ENCODE results near the gene PPM1H.

PPM1H gene

DNA sequence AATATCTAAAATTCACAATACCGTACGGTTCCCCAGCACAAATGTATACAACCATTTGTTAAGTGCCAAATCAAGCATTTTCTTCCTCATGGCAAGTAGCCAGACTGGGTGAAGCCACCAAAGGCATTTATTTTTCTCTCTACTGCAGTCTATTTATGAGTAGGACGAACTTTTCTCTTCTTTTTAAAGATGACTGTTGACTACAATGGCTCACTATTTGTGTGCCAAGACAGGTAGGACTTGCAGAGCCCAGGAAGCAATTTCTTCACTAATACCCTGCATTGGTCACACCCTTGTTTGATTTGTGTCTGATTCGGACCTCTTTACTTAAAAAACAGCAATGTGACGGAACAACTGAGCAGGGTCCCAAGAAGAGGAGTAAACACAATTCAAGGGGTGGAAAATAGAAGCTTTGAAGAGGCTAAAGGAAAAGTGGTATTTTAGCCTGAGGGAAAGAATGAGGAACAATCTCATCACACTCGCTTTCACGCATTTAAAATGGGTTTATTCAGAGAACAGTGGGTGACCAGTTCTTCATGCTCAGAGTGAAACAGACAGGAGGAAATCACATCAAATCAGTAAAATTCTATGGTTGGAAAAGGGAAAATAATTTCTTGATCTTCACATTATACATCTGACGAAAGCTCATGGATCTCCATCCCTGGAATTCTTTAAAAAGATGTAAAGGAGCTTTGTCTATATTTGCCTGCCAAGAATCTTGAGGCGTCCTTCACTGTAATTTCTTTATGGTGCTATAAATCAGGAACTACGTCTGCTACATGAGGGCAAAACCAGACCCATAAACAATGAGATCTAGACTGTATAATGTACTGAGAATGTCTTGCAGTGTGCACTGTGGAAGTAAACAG is 183.8 kb downstream of the PPM1H start:
- DNase-seq (ENCODE audit: extremely low spot score), result no peak
- TF ChIP-seq, protein P1, sequence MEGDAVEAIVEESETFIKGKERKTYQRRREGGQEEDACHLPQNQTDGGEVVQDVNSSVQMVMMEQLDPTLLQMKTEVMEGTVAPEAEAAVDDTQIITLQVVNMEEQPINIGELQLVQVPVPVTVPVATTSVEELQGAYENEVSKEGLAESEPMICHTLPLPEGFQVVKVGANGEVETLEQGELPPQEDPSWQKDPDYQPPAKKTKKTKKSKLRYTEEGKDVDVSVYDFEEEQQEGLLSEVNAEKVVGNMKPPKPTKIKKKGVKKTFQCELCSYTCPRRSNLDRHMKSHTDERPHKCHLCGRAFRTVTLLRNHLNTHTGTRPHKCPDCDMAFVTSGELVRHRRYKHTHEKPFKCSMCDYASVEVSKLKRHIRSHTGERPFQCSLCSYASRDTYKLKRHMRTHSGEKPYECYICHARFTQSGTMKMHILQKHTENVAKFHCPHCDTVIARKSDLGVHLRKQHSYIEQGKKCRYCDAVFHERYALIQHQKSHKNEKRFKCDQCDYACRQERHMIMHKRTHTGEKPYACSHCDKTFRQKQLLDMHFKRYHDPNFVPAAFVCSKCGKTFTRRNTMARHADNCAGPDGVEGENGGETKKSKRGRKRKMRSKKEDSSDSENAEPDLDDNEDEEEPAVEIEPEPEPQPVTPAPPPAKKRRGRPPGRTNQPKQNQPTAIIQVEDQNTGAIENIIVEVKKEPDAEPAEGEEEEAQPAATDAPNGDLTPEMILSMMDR (IDR thresholded peaks at IDR 0.05; ENCODE audit: control extremely low read depth, extremely low read depth, low read depth, missing control alignments), result no peak
- ChIA-PET POLR2A (no interaction called here), CTCF (interaction anchor here (0.9 kb wide), 1 partner anchor 13 kb away, joined by 4 read pairs; no protein-coding TSS in a partner anchor)

DNA sequence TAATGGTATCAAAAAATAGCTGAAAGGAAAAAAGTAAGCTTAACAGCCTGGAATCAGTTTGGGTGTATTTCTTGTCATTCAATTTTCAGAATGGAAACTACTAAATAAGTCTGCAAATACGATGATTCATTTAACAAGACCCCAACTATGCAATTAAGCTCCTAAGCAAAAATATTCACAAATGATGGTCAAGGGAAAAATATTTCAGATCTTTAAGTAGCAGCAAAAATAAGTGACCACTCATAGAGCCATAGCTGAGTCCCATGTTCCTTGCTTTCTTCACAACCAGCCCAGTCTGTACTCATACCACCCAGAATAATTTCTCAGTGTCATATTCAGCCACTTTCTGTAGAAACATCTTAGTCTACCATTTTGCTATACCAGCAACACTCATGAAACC is 185.4 kb downstream of the PPM1H start:
- POLR2A ChIA-PET, result no interaction called here
- TF ChIP-seq, protein P1 (IDR thresholded peaks at IDR 0.05; ENCODE audit: control extremely low read depth, extremely low read depth, low read depth, missing control alignments), result no peak
- CTCF ChIA-PET, result interaction anchor here (0.9 to 1.2 kb wide), 2 partner anchors 49 to 63 kb away, joined by 3 read pairs; no protein-coding TSS in a partner anchor
- DNase-seq (ENCODE audit: extremely low spot score), result no peak

DNA sequence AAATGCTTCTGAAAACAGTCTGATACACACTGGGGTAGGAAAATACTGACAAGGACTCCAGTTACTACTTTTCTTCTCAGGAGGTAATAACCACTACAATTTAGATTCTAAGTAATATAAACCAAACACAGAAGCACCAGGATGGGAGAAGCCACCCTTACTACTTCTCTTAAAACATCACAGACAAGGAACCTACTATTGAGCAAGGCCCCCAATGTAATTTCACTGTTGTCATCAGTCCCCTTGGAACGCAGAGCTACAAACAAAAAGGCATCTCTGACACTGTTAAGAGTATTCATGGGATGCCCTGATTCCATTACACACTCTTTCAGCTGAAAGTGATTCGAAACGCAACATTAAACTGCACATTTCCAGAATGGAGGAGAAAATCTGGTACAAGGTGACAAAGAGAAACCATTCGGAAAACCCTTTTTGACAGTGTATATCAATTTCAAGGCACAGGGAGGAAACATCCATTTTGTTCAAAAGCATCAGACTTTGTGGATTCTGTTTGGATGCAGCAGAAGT is 185.9 kb downstream of the PPM1H start:
- DNase-seq (ENCODE audit: extremely low spot score), result no peak
- TF ChIP-seq, protein P1 (IDR thresholded peaks at IDR 0.05; ENCODE audit: control extremely low read depth, extremely low read depth, low read depth, missing control alignments), result no peak
- POLR2A ChIA-PET, result no interaction called here
- CTCF ChIA-PET, result interaction anchor here (0.9 to 1.6 kb wide), 3 partner anchors 50 to 64 kb away, joined by 3 to 4 read pairs (median 3); no protein-coding TSS in a partner anchor

DNA sequence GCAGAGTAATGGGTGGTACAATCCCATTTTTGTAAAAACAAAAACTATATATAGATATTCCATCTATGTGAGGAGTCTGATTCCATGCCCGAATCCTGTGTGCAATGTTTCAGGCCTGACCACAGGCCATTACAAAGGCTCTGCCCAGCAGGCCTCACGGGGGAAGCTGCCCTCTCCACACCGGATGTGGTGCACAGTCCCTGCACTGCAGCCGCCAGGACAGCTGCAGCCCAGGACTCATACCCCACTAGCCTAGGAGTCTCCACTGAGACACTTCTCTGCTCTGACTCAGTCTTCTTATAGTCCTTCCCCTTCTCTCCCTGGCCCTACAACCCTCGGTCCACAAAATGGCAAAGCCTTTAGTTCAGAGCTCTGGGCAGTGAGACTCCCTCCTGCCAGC is 190.4 kb downstream of the PPM1H start:
- TF ChIP-seq, protein P1 (IDR thresholded peaks at IDR 0.05; ENCODE audit: control extremely low read depth, extremely low read depth, low read depth, missing control alignments), result no peak
- POLR2A ChIA-PET, result no interaction called here
- CTCF ChIA-PET, result interaction anchor here (1.1 kb wide), 1 partner anchor 20 kb away, joined by 3 read pairs; no protein-coding TSS in a partner anchor
- DNase-seq (ENCODE audit: extremely low spot score), result no peak

DNA sequence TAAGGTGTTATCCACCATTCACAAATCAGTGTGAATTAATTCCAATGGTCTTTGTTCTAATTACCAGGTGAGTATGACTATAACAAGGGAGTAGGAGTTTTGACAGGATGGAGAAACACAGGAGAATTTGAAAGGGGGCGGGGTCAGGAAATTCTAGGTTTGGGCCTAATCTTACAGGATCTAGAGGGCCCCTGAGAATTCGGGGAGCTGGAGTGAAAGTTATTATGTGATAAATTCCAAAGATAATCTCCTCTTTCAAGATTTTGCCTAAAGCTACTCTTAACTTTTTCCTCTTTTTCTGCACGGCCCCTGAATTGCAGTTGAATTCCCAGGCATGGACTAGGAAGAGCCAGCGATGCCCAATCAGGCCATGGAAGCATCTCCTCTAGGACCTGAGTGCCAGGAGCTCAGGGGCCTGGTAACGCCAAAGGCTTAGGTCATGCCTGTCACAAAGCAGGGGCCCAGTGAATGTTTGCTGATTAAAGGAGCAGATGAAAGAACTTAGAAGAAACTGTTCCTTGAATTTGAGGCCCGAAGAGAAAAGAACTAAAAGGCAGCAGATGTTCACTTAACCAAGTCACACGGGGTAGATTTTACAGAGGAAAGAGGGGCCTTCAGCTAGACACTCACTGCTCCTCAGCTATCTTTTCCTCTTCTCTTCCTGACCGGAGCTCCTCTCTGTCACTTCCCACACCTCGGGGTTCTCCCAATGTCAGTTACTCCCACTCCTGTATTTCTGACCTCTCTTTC is 195.5 kb downstream of the PPM1H start:
- ChIA-PET CTCF (interaction anchor here (1.2 kb wide), 1 partner anchor 12 kb away, joined by 4 read pairs; no protein-coding TSS in a partner anchor), POLR2A (no interaction called here)
- no peak for DNase-seq (ENCODE audit: extremely low spot score)
- TF ChIP-seq, protein P1 (IDR thresholded peaks at IDR 0.05; ENCODE audit: control extremely low read depth, extremely low read depth, low read depth, missing control alignments), result no peak

DNA sequence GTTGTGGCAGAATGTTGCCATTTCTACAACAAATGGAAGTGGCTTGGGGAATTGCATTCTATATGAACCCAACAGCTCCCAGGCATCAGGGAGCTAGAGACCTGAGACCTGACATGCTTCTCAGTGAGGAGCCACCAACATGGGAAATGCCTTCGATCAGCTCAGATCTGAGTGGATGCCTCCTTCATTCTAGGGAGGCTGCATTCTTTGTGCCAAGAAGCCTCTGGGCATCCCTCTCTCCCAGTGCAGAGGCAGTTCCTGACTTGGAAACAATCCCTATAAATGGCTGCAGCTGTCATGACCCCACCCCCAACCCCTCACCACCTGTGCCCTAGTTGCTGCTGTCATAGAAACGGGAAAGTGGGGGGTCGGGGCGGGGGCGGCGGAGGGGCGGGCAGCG is 196.3 kb downstream of the PPM1H start:
- TF ChIP-seq, protein P1 (IDR thresholded peaks at IDR 0.05; ENCODE audit: control extremely low read depth, extremely low read depth, low read depth, missing control alignments), result no peak
- CTCF ChIA-PET, result interaction anchor here (1.0 to 1.3 kb wide), 3 partner anchors 13 to 60 kb away, joined by 3 to 4 read pairs (median 4); no protein-coding TSS in a partner anchor
- no peak for DNase-seq (ENCODE audit: extremely low spot score)
- POLR2A ChIA-PET, result no interaction called here
